Measurements from ENCODE around the gene BLMH. TPM values are rescaled to one million over a fixed set of nuclear protein-coding genes. Genes with fewer than 3 reads are reported as not detected.

BLMH gene
- total and polyA plus RNA-seq, 2 donors (not counting 3 experiments of a cell fraction or from before 2014, with no cell fraction given): 24.6 to 65.8 TPM

- H3K36me3 ChIP-seq (ENCODE audit: control insufficient read depth in 2 of 2, extremely low read depth in 1 of 2, insufficient read depth in 2 of 2, low read length in 2 of 2): no peaks in the 10 kb centered on the region
- peaks cover 8 to 17% of the 10 kb centered on the region in 2 experiments for H3K27me3 ChIP-seq (ENCODE audit: control insufficient read depth in 2 of 2, insufficient read depth in 2 of 2, low read length in 2 of 2)
- DNase-seq (ENCODE audit: low read depth, low spot score): no peak
- dilution Hi-C loops (cut with MboI; ENCODE audit: extremely low pct_ligation_motif_present, low sequenced_read_pairs): no loop called here
- H3K79me2 ChIP-seq (ENCODE audit: control insufficient read depth, insufficient read depth, low read length): no peaks in the 10 kb centered on the region
- no peak for FAIRE-seq
- TF ChIP-seq MAX (IDR thresholded peaks at IDR 0.05; ENCODE audit: insufficient read depth, insufficient read length) (no peak), JUN (IDR thresholded peaks at IDR 0.05; ENCODE audit: borderline replicate concordance, insufficient read depth, insufficient read length, low read depth) (no peak), CTCF (IDR thresholded peaks at IDR 0.05; ENCODE audit: extremely low read depth in 1 of 2, insufficient read depth in 1 of 2, low read depth in 1 of 2, low read length in 2 of 2) (no peak)
- no TSS peak for BruUV-seq (replicated peaks)
- no peaks in the 10 kb centered on the region for H3K4me1 ChIP-seq (ENCODE audit: control insufficient read depth, extremely low read depth, insufficient read depth, low read length)
- H3K9me3 ChIP-seq (replicated peaks; ENCODE audit: control insufficient read depth, insufficient read depth, low read length): no peaks in the 10 kb centered on the region
- H3K9ac ChIP-seq (replicated peaks; ENCODE audit: extremely low read depth, insufficient read depth, low read length): no peak overlapping the region
- no peaks in the 10 kb centered on the region for H3K9me1 ChIP-seq (replicated peaks; ENCODE audit: control insufficient read depth, extremely low read depth, insufficient read depth, low read length)
- POLR2A ChIA-PET: no interaction called here
- CTCF ChIA-PET: interaction anchor here (2.5 kb wide), 1 partner anchor 10 kb away, joined by 7 read pairs; no protein-coding TSS in a partner anchor
- no peak overlapping the region for H3K4me3 ChIP-seq (replicated peaks in 1 of 3; ENCODE audit: insufficient read depth in 1 of 3, low read depth in 1 of 3, low read length in 3 of 3)
- no peak overlapping the region for H3K27ac ChIP-seq (ENCODE audit: insufficient read depth, low read depth, low read length)
- intact Hi-C loops (cut with micrococcal nuclease): no loop called here
- H4K20me1 ChIP-seq (replicated peaks; ENCODE audit: control insufficient read depth, extremely low read depth, insufficient read depth, low read length): no peaks in the 10 kb centered on the region
- H3K4me2 ChIP-seq (ENCODE audit: insufficient read depth, low read length): no peak overlapping the region
- H2AFZ ChIP-seq (ENCODE audit: low read depth, low read length): no peak overlapping the region
These were observed 64.9 kb downstream of the BLMH start for GRCh38 chr17:30226878-30227277.

- no peak for DNase-seq (ENCODE audit: low read depth, low spot score)
- TF ChIP-seq FOS (IDR thresholded peaks at IDR 0.05; ENCODE audit: borderline replicate concordance, insufficient read depth, low read length) (no peak), MAX (IDR thresholded peaks at IDR 0.05; ENCODE audit: insufficient read depth, insufficient read length) (no peak), MYC (IDR thresholded peaks at IDR 0.05; ENCODE audit: low read depth, low read length) (no peak), POLR2AphosphoS5 (IDR thresholded peaks at IDR 0.05; ENCODE audit: insufficient read depth, low read depth, low read length) (no peak), JUN (IDR thresholded peaks at IDR 0.05; ENCODE audit: borderline replicate concordance, insufficient read depth, insufficient read length, low read depth) (no peak), GATA2 (IDR thresholded peaks at IDR 0.05; ENCODE audit: insufficient read depth, insufficient read length, low read depth, low read length) (no peak), EZH2 (IDR thresholded peaks at IDR 0.05; ENCODE audit: borderline replicate concordance, low read depth, low read length, severe bottlenecking) (no peak), POLR2A (IDR thresholded peaks at IDR 0.05; ENCODE audit: low read depth, low read length) (no peak), CTCF (IDR thresholded peaks at IDR 0.05; ENCODE audit: extremely low read depth in 1 of 2, insufficient read depth in 1 of 2, low read depth in 1 of 2, low read length in 2 of 2) (no peak)
- POLR2A ChIA-PET: no interaction called here
- Histone ChIP-seq H3K4me1 (ENCODE audit: control insufficient read depth, extremely low read depth, insufficient read depth, low read length) (no peaks in the 10 kb centered on the region), H3K9ac (replicated peaks; ENCODE audit: extremely low read depth, insufficient read depth, low read length) (no peak overlapping the region), H3K4me3 (replicated peaks in 1 of 3; ENCODE audit: insufficient read depth in 1 of 3, low read depth in 1 of 3, low read length in 3 of 3) (no peak overlapping the region), H3K27me3 (ENCODE audit: control insufficient read depth in 2 of 2, insufficient read depth in 2 of 2, low read length in 2 of 2) (peaks cover 11 to 18% of the 10 kb centered on the region in 2 experiments), H4K20me1 (replicated peaks; ENCODE audit: control insufficient read depth, extremely low read depth, insufficient read depth, low read length) (no peaks in the 10 kb centered on the region), H3K4me2 (ENCODE audit: insufficient read depth, low read length) (no peak overlapping the region), H3K36me3 (ENCODE audit: control insufficient read depth in 2 of 2, extremely low read depth in 1 of 2, insufficient read depth in 2 of 2, low read length in 2 of 2) (no peaks in the 10 kb centered on the region), H3K27ac (ENCODE audit: insufficient read depth, low read depth, low read length) (no peak overlapping the region), H3K9me3 (replicated peaks; ENCODE audit: control insufficient read depth, insufficient read depth, low read length) (no peaks in the 10 kb centered on the region), H2AFZ (ENCODE audit: low read depth, low read length) (no peak overlapping the region), H3K9me1 (replicated peaks; ENCODE audit: control insufficient read depth, extremely low read depth, insufficient read depth, low read length) (no peaks in the 10 kb centered on the region), H3K79me2 (ENCODE audit: control insufficient read depth, insufficient read depth, low read length) (no peaks in the 10 kb centered on the region)
- CTCF ChIA-PET: interaction anchor here (0.9 to 2.5 kb wide), 4 partner anchors 9 to 101 kb away, joined by 3 to 7 read pairs (median 3); no protein-coding TSS in a partner anchor
- intact Hi-C loops (cut with micrococcal nuclease) (no loop called here), dilution Hi-C loops (cut with MboI; ENCODE audit: extremely low pct_ligation_motif_present, low sequenced_read_pairs) (no loop called here)
- FAIRE-seq: no peak
- no TSS peak for BruUV-seq (replicated peaks)
These were observed 65.7 kb downstream of the BLMH start for GRCh38 chr17:30225919-30226553.

All from endothelial cell of umbilical vein (primary cell).